GM12878 (cell line): ENCODE measurements around the gene HHAT. TPM values are rescaled to one million over a fixed set of nuclear protein-coding genes. Genes with fewer than 3 reads are reported as not detected.

Experiments used
- ATAC-seq: fragments of 200-7000 bp; cut with Tn5 transposase; 3 replicates; pipeline ENCODE4 v1.9.1; 2020; ENCODE audit warnings: mild to moderate bottlenecking, moderate library complexity
- BruUV-seq: library from RNA; stranded (reverse); fragments of 400-500 nt; replicated peaks from 2 replicates; lab custom pipeline; 2021; lab: Mats Ljungman, UMichigan
- CTCF ChIA-PET: fragments of 300-600 bp; sonication (Branson Sonifier 250); formaldehyde crosslinking; extraction: SDS; loops from one replicate; lab custom pipeline; 2021; ENCODE audit warnings: inconsistent platforms; lab: Yijun Ruan, JAX
- POLR2A ChIA-PET: fragments of 350-600 bp; formaldehyde crosslinking; extraction: SDS; loops from one replicate; lab custom pipeline; 2021; ENCODE audit warnings: inconsistent platforms; lab: Charles Lee
- RAD21 ChIA-PET: fragments of 300-600 bp; sonication (Branson Sonifier 250); formaldehyde crosslinking; loops from one replicate; lab custom pipeline; 2023; ENCODE audit warnings: antibody characterized with exemption; ENCODE audit not compliant: unreplicated experiment; lab: Charles Lee
- SMC1A ChIA-PET: fragments of 300-600 bp; sonication (Branson Sonifier 250); formaldehyde crosslinking; loops from one replicate; lab custom pipeline; 2023; ENCODE audit not compliant: unreplicated experiment, uncharacterized antibody; lab: Charles Lee
- DNase-seq: peaks from one replicate; pipeline ENCODE4 v3.0.0-alpha.2; 2011; ENCODE audit warnings: low read depth, low spot score
- FAIRE-seq: peaks from 3 replicates; lab custom pipeline; 2011; peaks lifted over from hg19 to GRCh38; lab: Jason Lieb, UNC
- H2AFZ ChIP-seq: 2 replicates; pipeline ENCODE4 v1.6.0; 2011; ENCODE audit warnings: low read depth, low read length, control low read depth; ENCODE audit not compliant: control insufficient read depth
- H3K27ac ChIP-seq: 2 replicates; pipeline ENCODE4 v1.5.1; 2011; ENCODE audit warnings: control low read depth; ENCODE audit not compliant: control insufficient read depth, insufficient read depth
- H3K27me3 ChIP-seq, 2 experiments: replicated peaks in 1 of 2; 2 replicates each; pipeline versions ENCODE4 v1.6.0 to v1.6.1; 2011; ENCODE audit warnings: low read length in 1 of 2; ENCODE audit not compliant: control insufficient read depth in 2 of 2, insufficient read depth in 2 of 2
- H3K36me3 ChIP-seq, 2 experiments: 2 replicates each; pipeline ENCODE4 v1.5.1; 2011; ENCODE audit warnings: low read length in 1 of 2; ENCODE audit not compliant: control insufficient read depth in 2 of 2, insufficient read depth in 2 of 2
- H3K4me1 ChIP-seq: 2 replicates; pipeline ENCODE4 v1.6.1; 2011; ENCODE audit warnings: mild to moderate bottlenecking, low read length, moderate library complexity, mixed read lengths; ENCODE audit not compliant: control insufficient read depth, insufficient read depth
- H3K4me2 ChIP-seq: 2 replicates; pipeline ENCODE4 v1.6.0; 2011; ENCODE audit warnings: control low read depth; ENCODE audit not compliant: control insufficient read depth, insufficient read depth
- H3K4me3 ChIP-seq: fragments of 200-600 bp; sonication (generic); 2 replicates; pipeline ENCODE4 v1.5.1; 2016
- H3K79me2 ChIP-seq: 2 replicates; pipeline ENCODE4 v1.6.0; 2011; ENCODE audit warnings: low read length; ENCODE audit not compliant: control insufficient read depth, insufficient read depth
- H3K9ac ChIP-seq: 2 replicates; pipeline ENCODE4 v1.8.0; 2011; ENCODE audit warnings: low read length, control low read depth, mixed read lengths; ENCODE audit not compliant: control insufficient read depth, insufficient read depth
- H3K9me3 ChIP-seq: replicated peaks from 3 replicates; pipeline ENCODE4 v1.5.1; 2011; ENCODE audit warnings: mild to moderate bottlenecking, low read length; ENCODE audit not compliant: control insufficient read depth, insufficient read depth
- H4K20me1 ChIP-seq: 2 replicates; pipeline ENCODE4 v1.6.0; 2011; ENCODE audit not compliant: control insufficient read depth, insufficient read depth
- DPF2 ChIP-seq: fragments of 450-650 bp; IDR thresholded peaks from 2 replicates; pipeline ENCODE4 v1.6.1; 2017; ENCODE audit warnings: mild to moderate bottlenecking
- LARP7 ChIP-seq: fragments of 450-650 bp; IDR thresholded peaks from 2 replicates; pipeline ENCODE4 v1.6.1; 2017; ENCODE audit warnings: mild to moderate bottlenecking
- NFYA ChIP-seq: IDR thresholded peaks from 2 replicates; pipeline ENCODE4 v1.6.1; 2011; ENCODE audit warnings: low read depth, mild to moderate bottlenecking, low read length, improper control_type of control experiment, borderline replicate concordance
- NRF1 ChIP-seq: conservative IDR thresholded peaks from 2 replicates; pipeline ENCODE4 v1.6.1; 2011; ENCODE audit warnings: mild to moderate bottlenecking, low read depth, low read length, improper control_type of control experiment
- POU2F2 ChIP-seq: IDR thresholded peaks from 3 replicates; pipeline ENCODE4 v1.6.1; 2011; ENCODE audit warnings: low read depth, mild to moderate bottlenecking, low read length, borderline replicate concordance
- RCOR1 ChIP-seq: conservative IDR thresholded peaks from 2 replicates; pipeline ENCODE4 v1.6.1; 2012; ENCODE audit warnings: low read depth, low read length, improper control_type of control experiment
- RFX5 ChIP-seq: IDR thresholded peaks from 2 replicates; pipeline ENCODE4 v1.6.1; 2011; ENCODE audit warnings: low read depth, low read length, improper control_type of control experiment
- SMC3 ChIP-seq: IDR thresholded peaks from 2 replicates; pipeline ENCODE4 v1.6.1; 2011; ENCODE audit warnings: low read length, improper control_type of control experiment, borderline replicate concordance
- TCF3 ChIP-seq: IDR thresholded peaks from 2 replicates; pipeline ENCODE4 v1.6.1; 2012; ENCODE audit warnings: low read depth, mild to moderate bottlenecking, low read length, borderline replicate concordance; ENCODE audit not compliant: insufficient read depth
- TCF7 ChIP-seq: IDR thresholded peaks from 2 replicates; pipeline ENCODE4 v1.6.1; 2014; ENCODE audit warnings: antibody characterized with exemption, borderline replicate concordance
- ZNF24 ChIP-seq: fragments of 450-650 bp; IDR thresholded peaks from 2 replicates; pipeline ENCODE4 v1.6.1; 2017; ENCODE audit warnings: antibody characterized with exemption, mild to moderate bottlenecking
- WGBS: methylation state at CpG from one replicate; pipeline ENCODE4 v1.1.6; 2016; ENCODE audit warnings: low lambda C conversion rate; ENCODE audit not compliant: insufficient replicate concordance, insufficient coverage; ENCODE audit errors: missing lambda C conversion rate; 5-methylcytosine and 5-hydroxymethylcytosine counted together
- in situ Hi-C: fragments of 300-500 bp; cut with MboI; formaldehyde crosslinking; loops from 9 replicates; pipeline ENCODE4 v1.14.3; 2018; ENCODE audit warnings: mixed read lengths
- intact Hi-C: fragments of 100-400 bp; cut with micrococcal nuclease; formaldehyde crosslinking; loops from one replicate; pipeline ENCODE4 v1.14.2; 2022; ENCODE audit not compliant: unreplicated experiment
- polyA plus RNA-seq, 11 experiments: library from polyadenylated mRNA; depleted of rRNA in 4 of 11; unstranded in 6 of 11; stranded (reverse) in 5 of 11; fragments of >200 nt; fragmentation: Nextera tagmentation in 4 of 11; fragmentation: Illumina TruSeq in 1 of 11; extraction: Ambion mirVana in 4 of 11; extraction: Trizol in 1 of 11; gene quantifications; 1 replicate in 1 of 11; 2 replicates in 10 of 11; pipeline versions ENCODE4 v1.2.1 to v1.2.3, GENCODE V29; 2011 to 2016; ENCODE audit warnings: inconsistent platforms in 2 of 11, missing spikeins in 2 of 11, low read depth in 1 of 11
- total RNA-seq, 4 experiments: library from RNA; depleted of rRNA in 3 of 4; stranded (reverse); fragments of >200 nt in 3 of 4; fragmentation: Illumina TruSeq in 1 of 4; extraction: Trizol in 1 of 4; gene quantifications; 2 replicates each; pipeline versions ENCODE4 v1.2.1 to v1.2.3, GENCODE V29; 2013 to 2021
- TF ChIP-seq, protein P1 (sequence below): fragments of 450-650 bp; IDR thresholded peaks from 2 replicates; pipeline ENCODE4 v1.6.1; 2018; ENCODE audit warnings: mild to moderate bottlenecking, low read depth, moderate library complexity; ENCODE audit not compliant: partially characterized antibody

The HHAT gene
- total and polyA plus RNA-seq, 10 of the 15 experiments (the other 5 are each of a cell fraction or from before 2014, with no cell fraction given), result 1.2 to 37.6 (median 2.6) TPM

DNA sequence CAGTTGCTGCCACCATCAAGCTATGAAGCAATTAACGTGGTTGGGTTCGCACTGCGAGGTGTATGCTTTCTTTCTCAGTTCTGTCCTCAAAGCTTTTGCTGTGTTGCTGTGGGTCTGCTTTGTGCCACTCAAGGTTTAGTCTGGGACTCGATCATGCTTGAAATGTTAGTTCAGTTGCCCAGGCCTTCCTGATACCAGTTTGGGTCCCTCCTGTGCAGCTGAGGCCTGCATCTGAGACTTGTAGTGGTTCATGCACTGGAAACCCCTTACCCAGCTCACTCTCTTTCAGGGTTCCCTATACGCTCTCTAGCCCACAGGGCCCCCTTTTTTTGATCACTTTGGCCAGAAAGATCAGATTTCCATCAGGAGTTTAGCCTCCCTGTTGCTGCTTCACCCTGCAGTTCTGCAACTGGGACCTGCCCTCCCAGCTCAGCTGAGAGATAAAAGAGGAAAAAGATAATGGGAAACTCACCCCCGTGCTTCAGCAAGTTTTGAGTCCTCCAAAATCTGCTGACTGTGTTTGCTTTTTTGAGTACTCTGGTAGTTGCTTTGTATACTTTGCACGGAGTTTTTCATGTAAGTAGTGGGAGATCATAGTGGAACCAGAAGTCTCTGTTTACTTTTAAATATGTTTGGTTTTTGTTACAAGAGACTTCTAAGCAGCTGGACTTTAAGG lies 317.0 kb downstream of the HHAT start:
- no peak overlapping the region for H3K4me3 ChIP-seq
- DNase-seq, result no peak
- no peak for TF ChIP-seq TCF3
- TF ChIP-seq, all 136 proteins: peak for 0
- RAD21 ChIA-PET, result no interaction called here
- FAIRE-seq, result no peak
- H3K4me1 ChIP-seq, result no peaks in the 10 kb centered on the region
- H2AFZ ChIP-seq, result no peak overlapping the region
- intact Hi-C loops, result no loop called here
- CTCF ChIA-PET, result no interaction called here
- SMC1A ChIA-PET, result interaction anchor here (2.1 kb wide), 1 partner anchor 39 kb away, joined by 5 read pairs; no protein-coding TSS in a partner anchor
- H3K9me3 ChIP-seq, result no peaks in the 10 kb centered on the region
- no peak for ATAC-seq
- in situ Hi-C loops, result no loop called here
- no peak overlapping the region for H3K27ac ChIP-seq
- no peak overlapping the region for H3K4me2 ChIP-seq
- H3K9ac ChIP-seq, result no peak overlapping the region
- POLR2A ChIA-PET, result no interaction called here
- no peaks in the 10 kb centered on the region for H3K36me3 ChIP-seq
- WGBS, result 58% methylated on average over 7 of the region's 7 CpGs
- H3K27me3 ChIP-seq, result no peaks in the 10 kb centered on the region
- BruUV-seq, result no TSS peak
- H3K79me2 ChIP-seq, result no peaks in the 10 kb centered on the region
- no peaks in the 10 kb centered on the region for H4K20me1 ChIP-seq

- no peaks in the 10 kb centered on the region for H3K4me1 ChIP-seq
- BruUV-seq, result no TSS peak
- H4K20me1 ChIP-seq, result no peaks in the 10 kb centered on the region
- WGBS, result 49% methylated on average over 2 of the region's 2 CpGs
- ChIA-PET CTCF (no interaction called here), POLR2A (no interaction called here), RAD21 (no interaction called here), SMC1A (no interaction called here)
- DNase-seq, result no peak
- no peaks in the 10 kb centered on the region for H3K79me2 ChIP-seq
- H3K36me3 ChIP-seq, result no peaks in the 10 kb centered on the region
- no peak for FAIRE-seq
- no peak overlapping the region for H3K4me3 ChIP-seq
- no peak overlapping the region for H2AFZ ChIP-seq
- intact Hi-C loops (no loop called here), in situ Hi-C loops (no loop called here)
- no peaks in the 10 kb centered on the region for H3K27me3 ChIP-seq
- H3K4me2 ChIP-seq, result no peak overlapping the region
- H3K9me3 ChIP-seq, result no peaks in the 10 kb centered on the region
- no peak for ATAC-seq
- no peak overlapping the region for H3K27ac ChIP-seq
- H3K9ac ChIP-seq, result no peak overlapping the region
- TF ChIP-seq DPF2 (no peak), TCF7 (no peak), NFYA (no peak), LARP7 (no peak), POU2F2 (no peak), TCF3 (no peak), ZNF24 (no peak), SMC3 (no peak), RCOR1 (no peak), RFX5 (no peak), NRF1 (no peak)
- TF ChIP-seq, protein P1, sequence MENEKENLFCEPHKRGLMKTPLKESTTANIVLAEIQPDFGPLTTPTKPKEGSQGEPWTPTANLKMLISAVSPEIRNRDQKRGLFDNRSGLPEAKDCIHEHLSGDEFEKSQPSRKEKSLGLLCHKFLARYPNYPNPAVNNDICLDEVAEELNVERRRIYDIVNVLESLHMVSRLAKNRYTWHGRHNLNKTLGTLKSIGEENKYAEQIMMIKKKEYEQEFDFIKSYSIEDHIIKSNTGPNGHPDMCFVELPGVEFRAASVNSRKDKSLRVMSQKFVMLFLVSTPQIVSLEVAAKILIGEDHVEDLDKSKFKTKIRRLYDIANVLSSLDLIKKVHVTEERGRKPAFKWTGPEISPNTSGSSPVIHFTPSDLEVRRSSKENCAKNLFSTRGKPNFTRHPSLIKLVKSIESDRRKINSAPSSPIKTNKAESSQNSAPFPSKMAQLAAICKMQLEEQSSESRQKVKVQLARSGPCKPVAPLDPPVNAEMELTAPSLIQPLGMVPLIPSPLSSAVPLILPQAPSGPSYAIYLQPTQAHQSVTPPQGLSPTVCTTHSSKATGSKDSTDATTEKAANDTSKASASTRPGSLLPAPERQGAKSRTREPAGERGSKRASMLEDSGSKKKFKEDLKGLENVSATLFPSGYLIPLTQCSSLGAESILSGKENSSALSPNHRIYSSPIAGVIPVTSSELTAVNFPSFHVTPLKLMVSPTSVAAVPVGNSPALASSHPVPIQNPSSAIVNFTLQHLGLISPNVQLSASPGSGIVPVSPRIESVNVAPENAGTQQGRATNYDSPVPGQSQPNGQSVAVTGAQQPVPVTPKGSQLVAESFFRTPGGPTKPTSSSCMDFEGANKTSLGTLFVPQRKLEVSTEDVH, result no peak
Observed at GRCh38 chr1:210646258-210646616, 317.5 kb downstream of the HHAT start.
